ENCODE measurements around the gene LRRC8C. TPM values are rescaled to one million over a fixed set of nuclear protein-coding genes. Genes with fewer than 3 reads are reported as not detected.

The LRRC8C gene
- total and polyA plus RNA-seq, 10 of the 15 experiments (the other 5 are each of a cell fraction or from before 2014, with no cell fraction given): 2.3 to 16.3 (median 10.8) TPM

DNA sequence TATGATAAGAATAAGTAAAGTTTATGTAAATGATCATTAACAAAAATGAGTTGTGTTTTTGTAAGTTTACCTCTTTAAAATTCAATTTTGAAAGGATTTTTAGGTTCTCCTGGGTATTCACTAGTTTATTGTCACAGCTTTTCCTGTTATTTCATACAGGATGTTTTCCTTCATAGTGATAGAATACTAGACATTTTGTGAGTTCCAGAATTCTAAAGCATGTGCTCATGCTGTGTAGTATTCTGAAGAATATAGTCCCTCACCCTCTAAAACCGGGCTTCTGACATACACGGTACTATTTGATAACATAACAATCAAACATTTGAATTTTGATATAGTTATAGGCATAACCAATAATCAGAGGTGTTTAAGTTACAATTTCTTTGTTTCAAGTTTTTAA is 10.7 kb downstream of the LRRC8C start:
- Histone ChIP-seq H2AFZ (ENCODE audit: control insufficient read depth, low read depth, low read length) (no peak overlapping the region), H3K36me3 (ENCODE audit: control insufficient read depth in 2 of 2, insufficient read depth in 2 of 2, low read length in 1 of 2) (0 out of 4 replicates have a peak, but pooled peaks cover 0 to 3% of the 10 kb centered on the region in 2 experiments), H4K20me1 (ENCODE audit: control insufficient read depth, insufficient read depth) (no peaks in the 10 kb centered on the region), H3K27ac (ENCODE audit: control insufficient read depth, insufficient read depth) (no peak overlapping the region), H3K27me3 (replicated peaks in 1 of 2; ENCODE audit: control insufficient read depth in 2 of 2, insufficient read depth in 2 of 2, low read length in 1 of 2) (no peaks in the 10 kb centered on the region), H3K4me2 (ENCODE audit: control insufficient read depth, insufficient read depth) (no peak overlapping the region), H3K4me1 (ENCODE audit: control insufficient read depth, insufficient read depth, low read length) (no peaks in the 10 kb centered on the region), H3K9ac (ENCODE audit: control insufficient read depth, insufficient read depth, low read length) (no peak overlapping the region), H3K79me2 (ENCODE audit: control insufficient read depth, insufficient read depth, low read length) (peaks cover 20% of the 10 kb centered on the region), H3K9me3 (replicated peaks; ENCODE audit: control insufficient read depth, insufficient read depth, low read length) (peaks cover 6% of the 10 kb centered on the region), H3K4me3 (no peak overlapping the region)
- intact Hi-C loops (cut with micrococcal nuclease; ENCODE audit: unreplicated experiment) (no loop called here), in situ Hi-C loops (cut with MboI) (loop anchor here (25.0 kb wide), 1 partner anchor 344 kb away; the partner anchor contains the start of gene ZNF326)
- ATAC-seq (no peak), DNase-seq (ENCODE audit: low read depth, low spot score) (no peak), FAIRE-seq (no peak)
- 96% methylated on average over 2 of the region's 2 CpGs for WGBS (ENCODE audit: insufficient coverage, insufficient replicate concordance, low lambda C conversion rate, missing lambda C conversion rate)
- BruUV-seq (replicated peaks): no TSS peak
- TF ChIP-seq RFX5 (IDR thresholded peaks at IDR 0.05; ENCODE audit: low read depth, low read length) (no peak), CHD1 (IDR thresholded peaks at IDR 0.05; ENCODE audit: low read depth, low read length) (no peak), CBX5 (IDR thresholded peaks at IDR 0.05; ENCODE audit: low read depth) (no peak), BACH1 (IDR thresholded peaks at IDR 0.05; ENCODE audit: borderline replicate concordance) (no peak), NR2C2 (IDR thresholded peaks at IDR 0.05; ENCODE audit: borderline replicate concordance, control insufficient read depth, insufficient read length, low read depth) (no peak), JUND (IDR thresholded peaks at IDR 0.05; ENCODE audit: low read depth, low read length) (no peak), MTA2 (IDR thresholded peaks at IDR 0.05; ENCODE audit: low read depth) (no peak), TCF7 (IDR thresholded peaks at IDR 0.05; ENCODE audit: borderline replicate concordance) (no peak), WRNIP1 (IDR thresholded peaks at IDR 0.05; ENCODE audit: borderline replicate concordance, low read depth, low read length) (no peak), MYB (IDR thresholded peaks at IDR 0.05; ENCODE audit: borderline replicate concordance, low read depth, low read length) (no peak), IRF4 (IDR thresholded peaks at IDR 0.05; ENCODE audit: low read depth, low read length) (no peak), CREM (IDR thresholded peaks at IDR 0.05; ENCODE audit: low read depth) (no peak), LARP7 (IDR thresholded peaks at IDR 0.05) (no peak), SP1 (IDR thresholded peaks at IDR 0.05; ENCODE audit: low read depth, low read length) (no peak), NFIC (IDR thresholded peaks at IDR 0.05; ENCODE audit: low read depth, low read length) (no peak), ZNF274 (IDR thresholded peaks at IDR 0.05; ENCODE audit: insufficient read depth, insufficient read length) (no peak), HCFC1 (IDR thresholded peaks at IDR 0.05; ENCODE audit: low read length) (no peak), YY1 (IDR thresholded peaks at IDR 0.05; ENCODE audit: low read depth, low read length) (no peak)
- TF ChIP-seq, protein P1, sequence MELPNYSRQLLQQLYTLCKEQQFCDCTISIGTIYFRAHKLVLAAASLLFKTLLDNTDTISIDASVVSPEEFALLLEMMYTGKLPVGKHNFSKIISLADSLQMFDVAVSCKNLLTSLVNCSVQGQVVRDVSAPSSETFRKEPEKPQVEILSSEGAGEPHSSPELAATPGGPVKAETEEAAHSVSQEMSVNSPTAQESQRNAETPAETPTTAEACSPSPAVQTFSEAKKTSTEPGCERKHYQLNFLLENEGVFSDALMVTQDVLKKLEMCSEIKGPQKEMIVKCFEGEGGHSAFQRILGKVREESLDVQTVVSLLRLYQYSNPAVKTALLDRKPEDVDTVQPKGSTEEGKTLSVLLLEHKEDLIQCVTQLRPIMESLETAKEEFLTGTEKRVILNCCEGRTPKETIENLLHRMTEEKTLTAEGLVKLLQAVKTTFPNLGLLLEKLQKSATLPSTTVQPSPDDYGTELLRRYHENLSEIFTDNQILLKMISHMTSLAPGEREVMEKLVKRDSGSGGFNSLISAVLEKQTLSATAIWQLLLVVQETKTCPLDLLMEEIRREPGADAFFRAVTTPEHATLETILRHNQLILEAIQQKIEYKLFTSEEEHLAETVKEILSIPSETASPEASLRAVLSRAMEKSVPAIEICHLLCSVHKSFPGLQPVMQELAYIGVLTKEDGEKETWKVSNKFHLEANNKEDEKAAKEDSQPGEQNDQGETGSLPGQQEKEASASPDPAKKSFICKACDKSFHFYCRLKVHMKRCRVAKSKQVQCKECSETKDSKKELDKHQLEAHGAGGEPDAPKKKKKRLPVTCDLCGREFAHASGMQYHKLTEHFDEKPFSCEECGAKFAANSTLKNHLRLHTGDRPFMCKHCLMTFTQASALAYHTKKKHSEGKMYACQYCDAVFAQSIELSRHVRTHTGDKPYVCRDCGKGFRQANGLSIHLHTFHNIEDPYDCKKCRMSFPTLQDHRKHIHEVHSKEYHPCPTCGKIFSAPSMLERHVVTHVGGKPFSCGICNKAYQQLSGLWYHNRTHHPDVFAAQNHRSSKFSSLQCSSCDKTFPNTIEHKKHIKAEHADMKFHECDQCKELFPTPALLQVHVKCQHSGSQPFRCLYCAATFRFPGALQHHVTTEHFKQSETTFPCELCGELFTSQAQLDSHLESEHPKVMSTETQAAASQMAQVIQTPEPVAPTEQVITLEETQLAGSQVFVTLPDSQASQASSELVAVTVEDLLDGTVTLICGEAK (IDR thresholded peaks at IDR 0.05; ENCODE audit: borderline replicate concordance): no peak
- TF ChIP-seq, protein P2, sequence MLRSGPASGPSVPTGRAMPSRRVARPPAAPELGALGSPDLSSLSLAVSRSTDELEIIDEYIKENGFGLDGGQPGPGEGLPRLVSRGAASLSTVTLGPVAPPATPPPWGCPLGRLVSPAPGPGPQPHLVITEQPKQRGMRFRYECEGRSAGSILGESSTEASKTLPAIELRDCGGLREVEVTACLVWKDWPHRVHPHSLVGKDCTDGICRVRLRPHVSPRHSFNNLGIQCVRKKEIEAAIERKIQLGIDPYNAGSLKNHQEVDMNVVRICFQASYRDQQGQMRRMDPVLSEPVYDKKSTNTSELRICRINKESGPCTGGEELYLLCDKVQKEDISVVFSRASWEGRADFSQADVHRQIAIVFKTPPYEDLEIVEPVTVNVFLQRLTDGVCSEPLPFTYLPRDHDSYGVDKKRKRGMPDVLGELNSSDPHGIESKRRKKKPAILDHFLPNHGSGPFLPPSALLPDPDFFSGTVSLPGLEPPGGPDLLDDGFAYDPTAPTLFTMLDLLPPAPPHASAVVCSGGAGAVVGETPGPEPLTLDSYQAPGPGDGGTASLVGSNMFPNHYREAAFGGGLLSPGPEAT (IDR thresholded peaks at IDR 0.05; ENCODE audit: low read depth): no peak
- ChIA-PET SMC1A (ENCODE audit: uncharacterized antibody, unreplicated experiment) (interaction anchor here (0.9 to 20.4 kb wide), 7 partner anchors 8 to 119 kb away, joined by 3 to 353 read pairs (median 5); no protein-coding TSS in a partner anchor), CTCF (interaction anchor here (1.2 to 6.3 kb wide), 4 partner anchors 8 to 120 kb away, joined by 3 to 33 read pairs (median 12); no protein-coding TSS in a partner anchor), RAD21 (ENCODE audit: unreplicated experiment) (interaction anchor here (0.8 to 2.3 kb wide), 7 partner anchors 26 to 120 kb away, joined by 3 to 8 read pairs (median 5); no protein-coding TSS in a partner anchor), POLR2A (interaction anchor here (0.7 to 2.2 kb wide), 4 partner anchors 13 to 26 kb away, joined by 3 to 8 read pairs (median 6); no protein-coding TSS in a partner anchor)
